ENCODE results near the gene MICAL3. TPM values are rescaled to one million over a fixed set of nuclear protein-coding genes. Genes with fewer than 3 reads are reported as not detected.

Gene MICAL3
- total and polyA plus RNA-seq, 3 donors from 2014 or later = 103 to 106 (median 104) TPM

DNA sequence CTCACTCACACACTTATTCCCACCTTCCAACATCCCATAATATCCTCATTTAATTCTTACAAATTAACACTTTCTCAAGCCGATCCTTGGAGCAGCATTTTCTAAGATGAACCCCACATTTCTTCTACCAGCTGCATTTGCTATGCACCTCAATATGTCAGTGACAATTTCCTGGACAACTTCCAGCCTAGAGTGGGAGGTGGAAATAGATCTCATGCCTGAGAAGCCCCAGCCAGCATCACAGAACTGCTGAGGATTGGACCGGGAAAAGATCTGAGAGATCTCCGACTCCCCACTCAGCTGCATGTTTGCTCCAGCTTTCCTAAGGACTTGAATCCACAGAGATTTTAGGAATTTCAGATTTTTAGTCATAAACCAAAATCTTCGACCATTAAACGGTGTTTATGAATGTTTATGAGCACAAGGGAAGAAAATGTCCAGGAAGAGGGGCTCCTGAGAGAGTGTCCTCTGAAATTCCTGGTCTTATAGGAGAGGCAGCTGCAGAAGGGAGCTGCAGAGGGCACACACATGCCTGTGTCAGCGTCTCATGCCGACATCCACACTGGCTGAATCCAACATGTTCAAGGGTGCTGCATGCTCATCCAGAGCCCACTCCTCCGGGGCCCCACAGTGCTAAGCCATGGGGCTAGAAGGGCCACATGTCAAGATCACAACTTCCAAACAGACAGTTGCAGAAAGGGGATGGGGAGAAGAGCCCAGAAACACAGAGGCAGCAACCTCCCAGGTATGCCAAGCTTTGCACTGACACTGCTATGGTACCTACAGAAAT lies 68.6 kb downstream of the MICAL3 start:
- no peak for TF ChIP-seq POLR2A (IDR thresholded peaks at IDR 0.05)
- TF ChIP-seq, protein P1, sequence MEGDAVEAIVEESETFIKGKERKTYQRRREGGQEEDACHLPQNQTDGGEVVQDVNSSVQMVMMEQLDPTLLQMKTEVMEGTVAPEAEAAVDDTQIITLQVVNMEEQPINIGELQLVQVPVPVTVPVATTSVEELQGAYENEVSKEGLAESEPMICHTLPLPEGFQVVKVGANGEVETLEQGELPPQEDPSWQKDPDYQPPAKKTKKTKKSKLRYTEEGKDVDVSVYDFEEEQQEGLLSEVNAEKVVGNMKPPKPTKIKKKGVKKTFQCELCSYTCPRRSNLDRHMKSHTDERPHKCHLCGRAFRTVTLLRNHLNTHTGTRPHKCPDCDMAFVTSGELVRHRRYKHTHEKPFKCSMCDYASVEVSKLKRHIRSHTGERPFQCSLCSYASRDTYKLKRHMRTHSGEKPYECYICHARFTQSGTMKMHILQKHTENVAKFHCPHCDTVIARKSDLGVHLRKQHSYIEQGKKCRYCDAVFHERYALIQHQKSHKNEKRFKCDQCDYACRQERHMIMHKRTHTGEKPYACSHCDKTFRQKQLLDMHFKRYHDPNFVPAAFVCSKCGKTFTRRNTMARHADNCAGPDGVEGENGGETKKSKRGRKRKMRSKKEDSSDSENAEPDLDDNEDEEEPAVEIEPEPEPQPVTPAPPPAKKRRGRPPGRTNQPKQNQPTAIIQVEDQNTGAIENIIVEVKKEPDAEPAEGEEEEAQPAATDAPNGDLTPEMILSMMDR (IDR thresholded peaks at IDR 0.05) = no peak
- no peak overlapping the region for H3K27ac ChIP-seq
- 52 to 58% methylated on average over 8 of the region's 8 CpGs for WGBS, 2 donors
- peaks cover 3% of the 10 kb centered on the region for H3K4me1 ChIP-seq
- no peak overlapping the region for H3K4me3 ChIP-seq
- DNase-seq = no peak
- no peaks in the 10 kb centered on the region for H3K36me3 ChIP-seq (ENCODE audit: low read depth, missing control alignments)
- H3K9me3 ChIP-seq = no peaks in the 10 kb centered on the region
- no peaks in the 10 kb centered on the region for H3K27me3 ChIP-seq
- intact Hi-C loops (cut with DNase I; ENCODE audit: low total_unique reads) = no loop called here

DNA sequence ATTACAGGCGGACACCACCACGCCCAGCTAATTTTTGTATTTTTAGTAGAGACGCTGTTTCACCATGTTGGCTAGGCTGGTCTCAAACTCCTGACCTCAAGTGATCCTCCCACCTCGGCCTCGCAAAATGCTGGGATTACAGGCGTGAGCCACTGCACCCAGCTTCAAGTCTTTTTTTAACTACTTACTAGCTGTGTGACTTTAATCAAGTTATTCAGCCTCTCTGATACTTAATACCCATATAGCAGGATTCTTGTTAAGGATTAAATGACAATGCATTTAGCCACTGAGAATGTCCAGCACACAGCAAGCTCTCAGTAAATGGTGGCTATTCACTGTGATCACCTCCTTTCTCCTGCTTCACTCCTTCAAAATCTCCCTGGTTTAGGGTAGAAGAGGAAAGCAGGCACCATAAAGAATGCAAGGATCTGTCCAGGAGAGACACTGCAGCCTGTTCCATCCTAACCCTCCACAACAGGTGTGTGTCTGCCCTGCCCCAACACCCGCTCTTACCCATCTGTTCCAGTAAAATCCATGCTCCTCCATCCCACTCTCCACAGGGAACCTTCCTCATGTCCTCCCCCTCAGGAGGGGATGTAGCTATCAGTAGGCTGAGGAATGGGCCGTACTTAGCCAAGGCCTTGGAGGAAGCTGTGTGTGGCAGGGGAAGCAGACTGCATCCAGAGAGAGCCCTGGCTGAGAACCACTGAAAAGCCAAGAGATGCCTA lies 69.3 kb downstream of the MICAL3 start:
- no peak overlapping the region for H3K27ac ChIP-seq

DNA sequence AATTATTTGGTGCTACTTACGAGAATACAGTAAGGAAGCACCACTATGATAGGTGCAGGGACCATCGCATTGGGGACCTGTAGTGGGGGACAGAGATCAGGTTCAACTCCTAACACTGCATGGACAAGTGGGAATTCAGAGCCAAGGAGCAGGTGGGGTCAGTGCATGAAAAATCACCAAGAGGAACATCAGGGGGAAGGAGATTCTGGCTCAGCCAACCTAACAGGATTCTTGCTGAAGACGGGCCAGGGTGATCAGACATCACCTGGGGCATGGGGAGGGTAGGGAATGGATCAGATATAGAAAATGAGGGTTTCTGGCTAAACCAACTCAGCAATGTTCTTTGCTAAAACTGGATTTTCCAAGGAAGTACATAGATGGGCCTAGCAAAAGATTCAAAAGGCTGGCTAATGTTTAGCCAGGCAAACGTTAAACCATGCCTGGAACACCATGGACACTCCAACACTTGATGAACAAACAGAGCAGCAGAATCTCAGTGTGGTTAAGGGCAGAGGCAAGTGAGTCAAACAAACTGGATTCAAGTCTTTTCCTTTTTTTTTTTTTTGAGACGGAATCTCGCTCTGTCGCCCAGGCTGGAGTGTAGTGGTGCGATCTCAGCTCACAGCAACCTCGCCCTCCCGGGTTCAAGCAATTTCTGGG lies 70.0 kb downstream of the MICAL3 start:
- Histone ChIP-seq H3K4me1 (peaks cover 3% of the 10 kb centered on the region), H3K27ac (no peak overlapping the region)
- DNase-seq = no peak

More for the DNA sequence above, 69.3 kb downstream of the MICAL3 start:
- TF ChIP-seq POLR2A (IDR thresholded peaks at IDR 0.05) = no peak
- TF ChIP-seq, protein P1 (IDR thresholded peaks at IDR 0.05) = no peak
- no peak overlapping the region for H3K4me3 ChIP-seq
- 72 to 79% methylated on average over 8 of the region's 8 CpGs for WGBS, 2 donors
- intact Hi-C loops (cut with DNase I; ENCODE audit: low total_unique reads) = no loop called here
- H3K4me1 ChIP-seq = peaks cover 3% of the 10 kb centered on the region
- H3K27me3 ChIP-seq = no peaks in the 10 kb centered on the region
- H3K36me3 ChIP-seq (ENCODE audit: low read depth, missing control alignments) = no peaks in the 10 kb centered on the region
- no peaks in the 10 kb centered on the region for H3K9me3 ChIP-seq
- no peak for DNase-seq

DNA sequence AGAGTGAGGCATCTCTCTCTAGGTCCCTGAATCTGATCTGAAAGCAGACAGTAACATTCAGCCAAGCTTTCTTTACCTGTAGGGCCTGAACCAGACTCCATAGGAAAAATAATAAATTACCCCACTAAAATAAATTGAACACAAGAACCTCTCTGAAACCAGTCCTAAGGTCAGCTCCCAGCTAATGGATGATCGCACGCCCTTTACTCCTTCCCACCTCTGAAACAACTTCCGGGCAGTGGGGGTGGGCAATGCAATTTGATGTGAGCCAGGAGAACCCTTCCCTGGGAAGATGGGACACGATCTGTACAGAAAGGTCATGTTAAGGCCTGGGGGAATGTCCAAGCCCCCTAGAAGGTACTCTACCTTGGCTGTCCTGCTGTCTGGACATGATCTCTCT lies 71.2 kb downstream of the MICAL3 start:
- Histone ChIP-seq H3K4me1 (peaks cover 6% of the 10 kb centered on the region), H3K27ac (no peak overlapping the region), H3K4me3 (no peak overlapping the region), H3K27me3 (no peaks in the 10 kb centered on the region), H3K9me3 (no peaks in the 10 kb centered on the region), H3K36me3 (ENCODE audit: low read depth, missing control alignments) (no peaks in the 10 kb centered on the region)
- intact Hi-C loops (cut with DNase I; ENCODE audit: low total_unique reads) = no loop called here
- 94 to 100% methylated on average over 4 of the region's 4 CpGs for WGBS, 2 donors
- TF ChIP-seq, protein P1 (IDR thresholded peaks at IDR 0.05) = no peak
- TF ChIP-seq POLR2A (IDR thresholded peaks at IDR 0.05) = no peak
- DNase-seq = no peak

More for the DNA sequence above, 70.0 kb downstream of the MICAL3 start:
- Histone ChIP-seq H3K36me3 (ENCODE audit: low read depth, missing control alignments) (no peaks in the 10 kb centered on the region), H3K4me3 (no peak overlapping the region), H3K27me3 (no peaks in the 10 kb centered on the region), H3K9me3 (no peaks in the 10 kb centered on the region)
- 88 to 89% methylated on average over 10 of the region's 10 CpGs for WGBS, 2 donors
- TF ChIP-seq POLR2A (IDR thresholded peaks at IDR 0.05) = no peak
- intact Hi-C loops (cut with DNase I; ENCODE audit: low total_unique reads) = no loop called here

DNA sequence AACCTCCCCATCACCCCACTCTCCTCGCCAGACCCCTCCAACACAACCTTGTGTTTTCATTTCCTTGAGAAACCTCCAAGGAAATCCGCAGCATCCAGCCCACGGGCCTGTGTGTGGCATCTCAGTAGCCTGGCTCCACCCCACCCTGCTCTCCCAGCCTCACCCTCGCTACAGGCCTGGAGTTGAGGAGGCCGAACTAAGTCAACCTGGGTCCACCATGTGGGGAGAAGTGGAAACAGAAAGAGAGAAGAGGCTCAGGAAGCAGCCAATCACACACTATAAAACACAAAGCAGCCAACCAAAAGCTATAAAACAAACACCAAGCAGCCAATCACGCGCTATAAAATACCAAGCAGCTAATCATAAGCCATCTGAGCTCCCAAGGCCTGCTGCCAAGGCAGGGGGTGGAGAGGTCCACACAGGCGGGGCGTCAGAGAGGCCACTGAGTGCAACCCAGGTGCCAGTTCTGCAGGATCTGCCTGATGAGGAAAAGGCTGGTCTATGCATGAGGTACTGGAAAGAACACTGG lies 72.0 kb downstream of the MICAL3 start:
- H3K27me3 ChIP-seq = no peaks in the 10 kb centered on the region
- H3K4me3 ChIP-seq = no peak overlapping the region
- DNase-seq = no peak
- no peaks in the 10 kb centered on the region for H3K9me3 ChIP-seq
- no peak overlapping the region for H3K27ac ChIP-seq
- no peaks in the 10 kb centered on the region for H3K36me3 ChIP-seq (ENCODE audit: low read depth, missing control alignments)
- intact Hi-C loops (cut with DNase I; ENCODE audit: low total_unique reads) = no loop called here
- peaks cover 9% of the 10 kb centered on the region for H3K4me1 ChIP-seq
- 90 to 91% methylated on average over 9 of the region's 9 CpGs for WGBS, 2 donors
- no peak for TF ChIP-seq POLR2A (IDR thresholded peaks at IDR 0.05)
- TF ChIP-seq, protein P1 (IDR thresholded peaks at IDR 0.05) = no peak

Measured in testis (tissue), 3 donors.